ENCODE measurements around the gene HSD17B2. TPM values are rescaled to one million over a fixed set of nuclear protein-coding genes. Genes with fewer than 3 reads are reported as not detected.

Gene HSD17B2
- not detected for total RNA-seq

DNA sequence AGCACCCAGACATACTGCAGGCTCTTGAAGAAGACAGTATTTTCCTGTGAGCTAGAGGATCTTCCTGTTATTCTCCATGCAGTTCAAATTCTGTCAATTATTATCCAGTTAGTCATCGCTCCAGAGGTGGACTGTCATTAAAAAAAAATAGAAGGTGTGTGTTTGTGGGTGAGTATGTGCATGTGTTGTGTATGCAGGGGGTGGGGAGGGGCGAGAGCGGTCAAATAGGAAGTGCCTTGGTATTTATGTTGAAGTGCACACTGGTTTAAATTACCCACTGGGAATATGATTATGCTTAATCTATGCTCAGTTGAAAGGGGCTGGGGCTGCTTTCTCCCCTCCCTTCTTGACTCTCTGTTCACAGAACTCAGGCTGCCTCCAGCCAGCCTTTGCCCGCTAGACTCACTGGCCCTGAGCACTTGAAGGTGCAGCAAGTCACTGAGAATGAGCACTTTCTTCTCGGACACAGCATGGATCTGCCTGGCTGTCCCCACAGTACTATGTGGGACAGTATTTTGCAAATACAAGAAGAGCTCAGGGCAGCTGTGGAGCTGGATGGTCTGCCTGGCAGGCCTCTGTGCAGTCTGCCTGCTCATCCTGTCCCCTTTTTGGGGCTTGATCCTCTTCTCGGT is at the start of gene HSD17B2:
TSS of gene HSD17B2 (plus strand) at position 273 of the 632 bp plus-strand sequence. CDS start at position 445, 172 bp downstream.
- POLR2A ChIA-PET: no interaction called here
- Mint-ChIP-seq H3K36me3 (ENCODE audit: low read depth) (no peaks in the 10 kb centered on the region), H3K4me3 (no peak within 1 kb of the TSS), H3K27ac (no peak within 1 kb of the TSS), H3K27me3 (peaks cover 7% of the 10 kb centered on the region), H3K4me1 (ENCODE audit: low read depth) (no peaks in the 10 kb centered on the region), H3K9me3 (no peaks in the 10 kb centered on the region)
- TF ChIP-seq CTCF (IDR thresholded peaks at IDR 0.05): no peak
- DNase-seq: no peak
- CTCF ChIA-PET: no interaction called here
- intact Hi-C loops (cut with micrococcal nuclease): loop anchor here (10.0 kb wide), 1 partner anchor 200 kb away; no protein-coding TSS in a partner anchor
- ATAC-seq: no peak

DNA sequence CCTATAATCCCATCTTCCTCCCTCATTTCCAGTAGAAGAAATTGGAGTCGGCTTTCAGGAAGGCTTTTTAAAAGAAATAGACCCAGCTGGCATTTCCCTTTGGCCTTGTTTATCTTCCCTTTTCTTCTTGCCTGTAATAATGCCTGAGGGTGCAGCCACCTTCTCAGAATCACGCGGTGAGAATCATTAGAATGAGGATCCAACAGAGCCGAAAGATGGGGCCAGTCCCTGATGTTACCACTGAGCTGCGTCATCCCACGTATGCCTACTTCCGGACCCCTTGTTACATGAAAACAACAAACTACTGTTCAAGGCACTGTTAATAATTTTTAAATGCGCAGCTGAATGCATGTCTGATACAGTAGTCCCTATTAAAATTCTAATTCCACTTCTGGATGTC is 47.9 kb upstream of the HSD17B2 start:
- H3K27me3 Mint-ChIP-seq: peaks cover 3% of the 10 kb centered on the region
- ChIA-PET CTCF (interaction anchor here (1.5 kb wide), 1 partner anchor 17 kb away, joined by 3 read pairs; no protein-coding TSS in a partner anchor), POLR2A (no interaction called here)
- H3K4me1 Mint-ChIP-seq (ENCODE audit: low read depth): no peaks in the 10 kb centered on the region
- intact Hi-C loops (cut with micrococcal nuclease): no loop called here
- H3K9me3 Mint-ChIP-seq: no peaks in the 10 kb centered on the region
- H3K36me3 Mint-ChIP-seq (ENCODE audit: low read depth): no peaks in the 10 kb centered on the region
- no peak for ATAC-seq
- no peak for TF ChIP-seq CTCF (IDR thresholded peaks at IDR 0.05)
- H3K27ac Mint-ChIP-seq: no peak overlapping the region
- H3K4me3 Mint-ChIP-seq: no peak overlapping the region
- no peak for DNase-seq

DNA sequence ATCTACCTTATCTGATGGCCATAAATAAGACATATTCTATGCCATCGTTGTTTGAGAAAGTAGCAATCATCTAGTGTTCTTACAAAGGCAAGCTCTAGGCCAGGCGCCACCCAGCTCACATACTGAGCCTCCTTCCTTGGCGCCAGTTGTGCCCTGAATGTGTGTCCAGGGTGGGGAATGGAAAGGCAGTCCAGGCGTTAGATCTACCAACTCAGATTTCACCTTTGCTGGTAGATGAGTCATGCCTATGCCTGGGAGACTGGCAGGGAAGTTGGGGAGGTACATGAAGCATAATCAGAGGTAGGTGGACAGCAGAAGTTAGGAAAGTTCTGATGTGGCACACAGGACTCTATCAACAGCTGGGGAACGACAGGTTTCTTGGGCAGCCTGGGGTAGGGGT is 47.3 kb upstream of the HSD17B2 start:
- Mint-ChIP-seq H3K27ac (no peak overlapping the region), H3K27me3 (peaks cover 3% of the 10 kb centered on the region), H3K4me1 (ENCODE audit: low read depth) (no peaks in the 10 kb centered on the region), H3K36me3 (ENCODE audit: low read depth) (no peaks in the 10 kb centered on the region), H3K4me3 (no peak overlapping the region), H3K9me3 (no peaks in the 10 kb centered on the region)
- ChIA-PET CTCF (interaction anchor here (1.5 kb wide), 1 partner anchor 16 kb away, joined by 3 read pairs; no protein-coding TSS in a partner anchor), POLR2A (no interaction called here)
- no peak for DNase-seq
- ATAC-seq: no peak
- TF ChIP-seq CTCF (IDR thresholded peaks at IDR 0.05): no peak
- intact Hi-C loops (cut with micrococcal nuclease): no loop called here

- ChIA-PET POLR2A (no interaction called here), CTCF (no interaction called here)
- DNase-seq (no peak), ATAC-seq (no peak)
- Mint-ChIP-seq H3K27ac (no peak overlapping the region), H3K27me3 (no peaks in the 10 kb centered on the region), H3K36me3 (ENCODE audit: low read depth) (peaks cover 3% of the 10 kb centered on the region), H3K4me1 (ENCODE audit: low read depth) (peaks cover 4% of the 10 kb centered on the region), H3K9me3 (no peaks in the 10 kb centered on the region), H3K4me3 (no peak overlapping the region)
- intact Hi-C loops (cut with micrococcal nuclease): no loop called here
- no peak for TF ChIP-seq CTCF (IDR thresholded peaks at IDR 0.05)
Observed at GRCh38 chr16:81992859-81993258, 42.2 kb upstream of the HSD17B2 start.

DNA sequence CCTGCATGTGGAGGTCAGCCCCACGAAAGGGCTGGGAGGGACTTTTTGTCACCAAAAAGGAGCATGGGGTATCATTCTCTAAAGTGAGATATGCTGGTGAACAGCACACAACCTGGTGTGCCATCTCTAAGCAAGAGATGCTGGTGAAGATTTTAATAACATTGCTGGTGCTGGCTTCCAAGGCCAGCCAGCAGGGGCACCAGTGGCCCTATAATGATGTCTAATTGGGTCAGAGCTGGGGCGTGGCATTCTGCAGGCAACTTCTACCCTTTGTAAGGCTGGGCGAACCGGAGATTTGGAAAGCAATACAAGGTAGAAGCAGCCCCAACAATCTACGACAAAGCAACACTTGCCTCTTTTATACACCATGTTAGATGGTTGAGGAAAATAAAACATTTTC is 40.6 kb upstream of the HSD17B2 start:
- ChIA-PET CTCF (no interaction called here), POLR2A (no interaction called here)
- ATAC-seq (no peak), DNase-seq (peak; percentile 20)
- intact Hi-C loops (cut with micrococcal nuclease): no loop called here
- peaks cover 10% of the 10 kb centered on the region for H3K36me3 Mint-ChIP-seq (ENCODE audit: low read depth)
- peak; percentile 31 for TF ChIP-seq CTCF (IDR thresholded peaks at IDR 0.05)
- H3K9me3 Mint-ChIP-seq: no peaks in the 10 kb centered on the region
- no peaks in the 10 kb centered on the region for H3K27me3 Mint-ChIP-seq
- H3K4me3 Mint-ChIP-seq: no peak overlapping the region
- H3K4me1 Mint-ChIP-seq (ENCODE audit: low read depth): peaks cover 4% of the 10 kb centered on the region
- H3K27ac Mint-ChIP-seq: no peak overlapping the region
